Endothelial cell of umbilical vein (primary cell): ENCODE results near the gene ANP32A. TPM values are rescaled to one million over a fixed set of nuclear protein-coding genes. Genes with fewer than 3 reads are reported as not detected.
"Not testable (repeated sequence)": the region's sequence is repeated elsewhere in the genome, so short reads cannot be mapped to it uniquely, and the experiment has no call there.

Experiments used
- BruUV-seq: library from RNA; stranded (reverse); fragments of 400-500 nt; replicated peaks from 2 replicates; lab custom pipeline; 2021; lab: Mats Ljungman, UMichigan
- CTCF ChIA-PET: fragments of 300-600, 350-600 bp; sonication (Branson Sonifier 250); formaldehyde crosslinking; loops from one replicate; lab custom pipeline; 2021; ENCODE audit warnings: antibody characterized with exemption, inconsistent platforms; lab: Charles Lee
- POLR2A ChIA-PET: fragments of 300-600, 350-600 bp; sonication (Branson Sonifier 250); formaldehyde crosslinking; loops from one replicate; lab custom pipeline; 2021; ENCODE audit warnings: antibody characterized with exemption, inconsistent platforms; lab: Charles Lee
- DNase-seq: peaks from one replicate; pipeline ENCODE4 v3.0.0-alpha.2; 2011; ENCODE audit warnings: low read depth, low spot score
- FAIRE-seq: peaks from 2 replicates; lab custom pipeline; 2011; peaks lifted over from hg19 to GRCh38; lab: Jason Lieb, UNC
- H2AFZ ChIP-seq: 2 replicates; pipeline ENCODE4 v1.6.0; 2012; ENCODE audit warnings: low read depth, low read length, control low read depth, inconsistent platforms
- H3K27ac ChIP-seq: 2 replicates; pipeline ENCODE4 v1.5.1; 2011; ENCODE audit warnings: low read depth, mild to moderate bottlenecking, control low read depth, low read length, moderate library complexity; ENCODE audit not compliant: insufficient read depth
- H3K27me3 ChIP-seq, 2 experiments: 2 replicates each; pipeline versions ENCODE4 v1.6.0 to v1.6.1; 2011; ENCODE audit warnings: low read length in 2 of 2, mixed read lengths in 1 of 2; ENCODE audit not compliant: control insufficient read depth in 2 of 2, insufficient read depth in 2 of 2
- H3K36me3 ChIP-seq, 2 experiments: 2 replicates in 1 of 2; 3 replicates in 1 of 2; pipeline ENCODE4 v1.5.1; 2011; ENCODE audit warnings: low read length in 2 of 2, mild to moderate bottlenecking in 1 of 2, moderate library complexity in 1 of 2; ENCODE audit not compliant: control insufficient read depth in 2 of 2, insufficient read depth in 2 of 2; ENCODE audit errors: extremely low read depth in 1 of 2
- H3K4me1 ChIP-seq: 3 replicates; pipeline ENCODE4 v1.5.1; 2011; ENCODE audit warnings: mild to moderate bottlenecking, low read length; ENCODE audit not compliant: control insufficient read depth, insufficient read depth; ENCODE audit errors: extremely low read depth
- H3K4me2 ChIP-seq: 2 replicates; pipeline ENCODE4 v1.6.1; 2011; ENCODE audit warnings: low read length, control low read depth, mixed read lengths; ENCODE audit not compliant: insufficient read depth
- H3K4me3 ChIP-seq, 3 experiments: fragments of 200-600 bp in 1 of 3; sonication (generic), shearing (Covaris generic) in 1 of 3; replicated peaks in 1 of 3; 2 replicates each; pipeline ENCODE4 v1.5.1; 2011 to 2016; ENCODE audit warnings: control low read depth in 3 of 3, low read length in 3 of 3, mild to moderate bottlenecking in 2 of 3, inconsistent platforms in 1 of 3, low read depth in 1 of 3, moderate library complexity in 1 of 3; ENCODE audit not compliant: insufficient read depth in 1 of 3
- H3K79me2 ChIP-seq: 2 replicates; pipeline ENCODE4 v1.6.0; 2012; ENCODE audit warnings: low read length, inconsistent platforms; ENCODE audit not compliant: control insufficient read depth, insufficient read depth
- H3K9ac ChIP-seq: replicated peaks from 2 replicates; pipeline ENCODE3; 2011; ENCODE audit warnings: low read length, control low read depth; ENCODE audit not compliant: insufficient read depth; ENCODE audit errors: extremely low read depth
- H3K9me1 ChIP-seq: replicated peaks from 3 replicates; pipeline ENCODE4 v1.6.0; 2011; ENCODE audit warnings: mild to moderate bottlenecking, low read length; ENCODE audit not compliant: control insufficient read depth, insufficient read depth; ENCODE audit errors: extremely low read depth
- H3K9me3 ChIP-seq: replicated peaks from 2 replicates; pipeline ENCODE4 v1.5.1; 2012; ENCODE audit warnings: low read length, inconsistent platforms; ENCODE audit not compliant: control insufficient read depth, insufficient read depth
- H4K20me1 ChIP-seq: replicated peaks from 2 replicates; pipeline ENCODE3; 2011; ENCODE audit warnings: mild to moderate bottlenecking, low read length; ENCODE audit not compliant: control insufficient read depth, insufficient read depth; ENCODE audit errors: extremely low read depth
- EZH2 ChIP-seq: IDR thresholded peaks from 2 replicates; pipeline ENCODE4 v1.6.1; 2012; ENCODE audit warnings: borderline replicate concordance, low read depth, mild to moderate bottlenecking, moderate library complexity, low read length, inconsistent platforms; ENCODE audit not compliant: severe bottlenecking
- FOS ChIP-seq: IDR thresholded peaks from 2 replicates; pipeline ENCODE4 v1.6.1; 2011; ENCODE audit warnings: mild to moderate bottlenecking, low read length, moderate library complexity, borderline replicate concordance; ENCODE audit not compliant: insufficient read depth
- GATA2 ChIP-seq: IDR thresholded peaks from 2 replicates; pipeline ENCODE4 v1.7.0; 2011; ENCODE audit warnings: low read depth, mild to moderate bottlenecking, moderate library complexity, mixed read lengths, low read length; ENCODE audit not compliant: insufficient read length, insufficient read depth
- JUN ChIP-seq: IDR thresholded peaks from 2 replicates; pipeline ENCODE4 v1.6.1; 2011; ENCODE audit warnings: borderline replicate concordance, low read depth; ENCODE audit not compliant: insufficient read length, insufficient read depth
- MYC ChIP-seq: IDR thresholded peaks from one replicate; pipeline ENCODE4 v1.6.1; 2011; ENCODE audit warnings: mild to moderate bottlenecking, low read depth, low read length
- POLR2A ChIP-seq: IDR thresholded peaks from 2 replicates; pipeline ENCODE4 v1.6.1; 2012; ENCODE audit warnings: low read depth, mild to moderate bottlenecking, control low read depth, low read length
- POLR2AphosphoS5 ChIP-seq: IDR thresholded peaks from 2 replicates; pipeline ENCODE4 v1.6.1; 2012; ENCODE audit warnings: low read depth, mild to moderate bottlenecking, control low read depth, low read length, moderate library complexity; ENCODE audit not compliant: insufficient read depth
- dilution Hi-C: fragments of 300-500 bp; cut with MboI; formaldehyde crosslinking; loops from one replicate; pipeline ENCODE4 v1.15.0; 2019; ENCODE audit warnings: low sequenced_read_pairs; ENCODE audit not compliant: extremely low pct_ligation_motif_present
- intact Hi-C: fragments of 100-400 bp; cut with micrococcal nuclease; formaldehyde crosslinking; loops from one replicate; pipeline ENCODE4 v1.10.0; 2022
- polyA plus RNA-seq, 4 experiments: library from polyadenylated mRNA; depleted of rRNA in 3 of 4; stranded (reverse) in 3 of 4; unstranded in 1 of 4; fragments of >200 nt; gene quantifications; 2 replicates each; pipeline versions ENCODE4 v1.2.1 to v1.2.3, GENCODE V29; 2011 to 2012; ENCODE audit warnings: missing spikeins in 1 of 4
- total RNA-seq: library from RNA; stranded (reverse); gene quantifications from 2 replicates; pipeline ENCODE4 v1.2.3, GENCODE V29; 2021
- TF ChIP-seq, protein P1 (sequence below): IDR thresholded peaks from 2 replicates; pipeline ENCODE4 v1.6.1; 2011; ENCODE audit not compliant: insufficient read depth, insufficient read length
- TF ChIP-seq, protein P2 (sequence below), 2 donors: IDR thresholded peaks; 1 replicate in 1 of 2; 2 replicates in 1 of 2; pipeline ENCODE4 v1.5.1; 2011; ENCODE audit warnings: low read length in 2 of 2, mild to moderate bottlenecking in 2 of 2, moderate library complexity in 2 of 2, control low read depth in 1 of 2, inconsistent platforms in 1 of 2, low read depth in 1 of 2; ENCODE audit not compliant: insufficient read depth in 1 of 2; ENCODE audit errors: extremely low read depth in 1 of 2

ANP32A gene
- total and polyA plus RNA-seq, 2 donors (not counting 3 experiments of a cell fraction or from before 2014, with no cell fraction given): 37.9 to 169 TPM

DNA sequence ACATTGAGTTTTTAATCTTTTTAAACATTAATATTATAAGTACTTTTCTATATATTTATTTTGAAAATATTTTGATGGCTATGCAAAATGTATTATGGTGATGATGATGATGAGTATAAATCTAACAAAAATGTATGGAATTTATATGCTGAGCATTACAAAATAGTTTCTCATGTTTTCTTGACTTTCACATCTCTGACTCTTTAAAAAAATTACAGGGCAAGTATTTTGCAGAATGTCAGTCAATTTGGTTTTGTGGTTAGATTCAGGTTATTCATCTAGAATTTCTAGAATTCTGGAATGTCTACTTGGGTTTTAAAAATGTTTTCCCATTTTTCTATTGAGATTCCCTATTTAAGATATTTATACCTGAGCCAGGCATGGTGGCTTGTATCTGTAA is 41.7 kb upstream of the ANP32A start:
- Histone ChIP-seq H3K4me2 (no peak overlapping the region), H2AFZ (no peak overlapping the region), H3K9me3 (no peaks in the 10 kb centered on the region), H4K20me1 (no peaks in the 10 kb centered on the region), H3K27me3 (peaks cover 12 to 13% of the 10 kb centered on the region in 2 experiments), H3K36me3 (no peaks in the 10 kb centered on the region), H3K79me2 (no peaks in the 10 kb centered on the region), H3K9me1 (no peaks in the 10 kb centered on the region), H3K4me1 (no peaks in the 10 kb centered on the region), H3K27ac (no peak overlapping the region), H3K4me3 (no peak overlapping the region), H3K9ac (no peak overlapping the region)
- TF ChIP-seq, protein P1, sequence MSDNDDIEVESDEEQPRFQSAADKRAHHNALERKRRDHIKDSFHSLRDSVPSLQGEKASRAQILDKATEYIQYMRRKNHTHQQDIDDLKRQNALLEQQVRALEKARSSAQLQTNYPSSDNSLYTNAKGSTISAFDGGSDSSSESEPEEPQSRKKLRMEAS: no peak
- TF ChIP-seq POLR2A: no peak
- TF ChIP-seq POLR2AphosphoS5: no peak
- TF ChIP-seq EZH2: no peak
- no peak for TF ChIP-seq FOS
- no peak for TF ChIP-seq MYC
- TF ChIP-seq GATA2: no peak
- TF ChIP-seq JUN: no peak
- TF ChIP-seq, protein P2, sequence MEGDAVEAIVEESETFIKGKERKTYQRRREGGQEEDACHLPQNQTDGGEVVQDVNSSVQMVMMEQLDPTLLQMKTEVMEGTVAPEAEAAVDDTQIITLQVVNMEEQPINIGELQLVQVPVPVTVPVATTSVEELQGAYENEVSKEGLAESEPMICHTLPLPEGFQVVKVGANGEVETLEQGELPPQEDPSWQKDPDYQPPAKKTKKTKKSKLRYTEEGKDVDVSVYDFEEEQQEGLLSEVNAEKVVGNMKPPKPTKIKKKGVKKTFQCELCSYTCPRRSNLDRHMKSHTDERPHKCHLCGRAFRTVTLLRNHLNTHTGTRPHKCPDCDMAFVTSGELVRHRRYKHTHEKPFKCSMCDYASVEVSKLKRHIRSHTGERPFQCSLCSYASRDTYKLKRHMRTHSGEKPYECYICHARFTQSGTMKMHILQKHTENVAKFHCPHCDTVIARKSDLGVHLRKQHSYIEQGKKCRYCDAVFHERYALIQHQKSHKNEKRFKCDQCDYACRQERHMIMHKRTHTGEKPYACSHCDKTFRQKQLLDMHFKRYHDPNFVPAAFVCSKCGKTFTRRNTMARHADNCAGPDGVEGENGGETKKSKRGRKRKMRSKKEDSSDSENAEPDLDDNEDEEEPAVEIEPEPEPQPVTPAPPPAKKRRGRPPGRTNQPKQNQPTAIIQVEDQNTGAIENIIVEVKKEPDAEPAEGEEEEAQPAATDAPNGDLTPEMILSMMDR (IDR thresholded peaks at IDR 0.05; ENCODE audit: extremely low read depth in 1 of 2, insufficient read depth in 1 of 2, low read depth in 1 of 2, low read length in 2 of 2): no peak
- dilution Hi-C loops: no loop called here
- POLR2A ChIA-PET: no interaction called here
- no peak for DNase-seq
- FAIRE-seq: no peak
- no TSS peak for BruUV-seq
- CTCF ChIA-PET: interaction anchor here (0.6 to 5.5 kb wide), 2 partner anchors 13 to 28 kb away, joined by 3 to 30 read pairs; no protein-coding TSS in a partner anchor
- intact Hi-C loops: no loop called here

DNA sequence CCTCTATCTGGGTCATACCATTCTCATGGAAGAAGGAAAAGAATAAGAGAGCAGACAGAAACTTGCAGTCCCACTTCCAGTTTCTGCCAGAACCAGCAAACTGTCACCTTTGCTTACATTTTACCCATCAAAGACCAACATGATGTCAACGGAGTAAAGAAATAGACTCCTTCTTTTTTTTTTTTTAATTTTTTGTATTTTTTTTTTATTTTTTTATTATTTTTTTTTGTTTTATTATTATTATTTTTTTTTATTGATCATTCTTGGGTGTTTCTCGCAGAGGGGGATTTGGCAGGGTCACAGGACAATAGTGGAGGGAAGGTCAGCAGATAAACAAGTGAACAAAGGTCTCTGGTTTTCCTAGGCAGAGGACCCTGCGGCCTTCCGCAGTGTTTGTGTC is 38.0 kb upstream of the ANP32A start:
- H3K4me3 ChIP-seq, DNase-seq, H3K36me3 ChIP-seq, CTCF ChIA-PET, H3K9me3 ChIP-seq, H2AFZ ChIP-seq, H3K79me2 ChIP-seq, H4K20me1 ChIP-seq, H3K4me2 ChIP-seq, dilution Hi-C loops, H3K9ac ChIP-seq, intact Hi-C loops, H3K27ac ChIP-seq, H3K4me1 ChIP-seq, FAIRE-seq, H3K9me1 ChIP-seq, BruUV-seq, POLR2A ChIA-PET: not testable (repeated sequence)
- H3K27me3 ChIP-seq: peaks cover 1 to 12% of the 10 kb centered on the region in 2 experiments

DNA sequence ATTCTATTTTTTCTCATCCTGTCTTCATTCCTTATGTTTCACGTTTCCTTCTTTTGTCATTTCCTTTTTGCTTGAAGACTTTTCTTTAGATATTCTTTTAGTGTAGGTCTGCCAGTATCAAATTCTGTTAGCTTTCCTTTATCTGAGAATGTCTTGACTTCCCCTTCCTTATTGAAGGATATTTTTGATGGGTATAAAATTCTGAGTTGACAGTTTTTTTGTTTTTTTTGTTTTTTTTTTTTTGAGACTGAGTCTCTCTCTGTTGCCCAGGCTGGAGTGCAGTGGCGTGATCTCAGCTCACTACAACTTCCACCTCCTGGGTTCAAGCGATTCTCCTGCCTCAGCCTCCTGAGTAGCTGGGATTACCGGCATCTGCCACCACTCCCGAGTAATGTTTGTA is 36.7 kb upstream of the ANP32A start:
- FAIRE-seq, POLR2A ChIA-PET, H3K4me2 ChIP-seq, H3K9me3 ChIP-seq, CTCF ChIA-PET, H3K4me3 ChIP-seq, intact Hi-C loops, DNase-seq, H3K27ac ChIP-seq, H3K36me3 ChIP-seq, H2AFZ ChIP-seq, H3K9ac ChIP-seq, H3K4me1 ChIP-seq, H3K9me1 ChIP-seq, dilution Hi-C loops, H3K79me2 ChIP-seq, H4K20me1 ChIP-seq, BruUV-seq: not testable (repeated sequence)
- H3K27me3 ChIP-seq: peaks cover 6 to 12% of the 10 kb centered on the region in 2 experiments
